ENCODE results near the gene MANBA.
"Not testable (repeated sequence)": the region's sequence is repeated elsewhere in the genome, so short reads cannot be mapped to it uniquely, and the experiment has no call there.

The MANBA gene

DNA sequence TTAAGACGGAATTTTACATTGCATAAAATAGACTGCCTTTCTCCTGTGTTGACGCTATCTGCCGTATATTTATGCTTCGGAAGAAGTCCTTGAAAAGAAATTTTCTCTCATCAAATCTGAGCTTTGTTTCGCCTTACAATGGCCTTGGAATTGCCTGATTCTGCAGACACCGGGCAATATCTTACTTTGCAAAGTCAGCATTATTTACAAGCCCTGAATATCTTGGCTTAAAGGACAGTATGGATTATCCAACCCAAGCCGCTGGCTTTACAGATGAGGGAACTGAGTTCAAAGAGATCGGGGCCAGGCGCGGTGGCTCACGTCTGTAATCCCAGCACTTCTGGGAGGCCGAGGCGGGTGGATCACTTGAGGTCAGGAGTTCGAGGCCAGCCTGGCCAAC lies 1.1 kb upstream of the MANBA start:
- DNase-seq (ENCODE audit: low read depth), result no peak

GRCh38 chr4:102761296-102761701 lies 531 bp upstream of the MANBA start:
- DNase-seq (ENCODE audit: low read depth), result peak; percentile 3

DNA sequence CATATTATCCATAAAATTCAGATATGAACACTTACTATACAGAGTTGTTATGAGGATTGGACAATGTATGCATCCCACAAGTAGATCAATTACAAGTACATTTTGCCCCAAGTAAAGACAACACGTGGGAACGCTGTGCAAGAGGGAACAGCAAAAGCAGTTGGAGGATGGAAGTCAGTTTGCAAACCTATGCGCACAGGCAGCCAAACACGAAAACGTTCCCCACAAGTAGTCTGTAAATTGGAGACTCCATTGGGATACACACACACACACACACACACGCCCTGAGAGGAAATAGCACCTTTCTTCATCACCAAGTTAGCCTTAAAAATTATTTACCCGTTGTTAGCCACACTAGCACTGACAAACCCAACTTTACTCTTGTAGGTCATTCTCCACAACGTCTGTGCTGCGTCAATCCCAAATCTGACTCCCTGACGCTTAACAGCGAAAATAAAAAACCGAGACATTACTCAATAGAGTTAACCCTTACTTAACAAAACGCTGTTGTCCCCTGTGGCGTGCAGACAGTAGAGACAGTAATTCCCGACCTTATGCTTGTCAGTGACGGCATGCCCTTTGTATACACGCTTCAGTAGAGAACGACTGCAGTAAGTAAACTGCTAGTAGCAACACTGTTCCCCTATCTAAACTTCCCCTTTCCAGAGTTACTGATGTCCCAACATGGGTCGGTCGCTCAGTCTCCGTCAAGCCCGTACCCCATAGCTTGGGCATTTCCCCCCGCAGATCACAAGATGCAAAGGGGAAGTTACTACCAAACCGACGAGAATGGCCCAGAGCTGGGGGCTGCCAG lies 730 bp downstream of the MANBA start:
- peak; percentile 1 for DNase-seq (ENCODE audit: low read depth)

DNA sequence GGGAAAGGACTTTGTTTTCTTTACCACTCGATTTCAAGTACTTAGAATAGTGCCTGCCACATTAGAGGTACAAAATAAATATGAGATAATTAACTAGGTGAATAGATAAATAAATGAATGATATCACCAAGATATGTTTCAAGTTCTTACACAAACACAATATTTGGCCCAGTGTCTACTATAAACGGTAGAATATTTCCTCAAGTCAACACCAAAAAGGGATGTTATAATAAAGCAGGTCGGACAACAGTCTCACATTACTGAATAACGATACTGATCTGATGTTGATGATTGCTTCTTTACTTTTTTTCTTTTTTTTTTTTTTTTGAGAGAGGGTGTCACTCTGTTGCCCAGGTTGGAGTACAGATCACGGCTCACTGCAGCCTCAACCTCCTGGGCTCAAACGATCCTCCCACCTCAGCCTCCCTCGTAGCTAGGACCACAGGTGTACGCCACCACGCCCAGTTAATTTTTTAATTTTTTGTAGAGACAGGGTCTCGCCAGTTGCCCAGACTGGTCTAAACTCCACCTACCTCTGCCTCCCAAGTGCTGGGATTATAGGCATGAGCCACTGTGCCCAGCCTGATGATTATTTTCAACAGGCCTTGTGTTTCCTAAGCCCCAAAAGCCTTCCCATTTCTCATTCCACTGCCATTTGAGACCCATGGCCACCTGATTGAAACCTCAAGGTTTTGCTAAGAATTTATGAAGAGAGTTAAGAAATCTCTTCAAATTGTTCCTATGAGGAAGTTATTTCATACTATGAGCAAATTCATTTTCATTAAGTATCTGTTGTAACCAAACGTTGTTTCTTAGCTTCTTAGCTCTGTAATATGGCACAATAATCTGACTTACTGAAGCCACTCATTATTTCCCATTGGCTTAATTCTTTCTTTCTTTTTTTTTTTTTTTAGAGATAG lies 2.3 kb downstream of the MANBA start:
- no peak for DNase-seq (ENCODE audit: low read depth)

DNA sequence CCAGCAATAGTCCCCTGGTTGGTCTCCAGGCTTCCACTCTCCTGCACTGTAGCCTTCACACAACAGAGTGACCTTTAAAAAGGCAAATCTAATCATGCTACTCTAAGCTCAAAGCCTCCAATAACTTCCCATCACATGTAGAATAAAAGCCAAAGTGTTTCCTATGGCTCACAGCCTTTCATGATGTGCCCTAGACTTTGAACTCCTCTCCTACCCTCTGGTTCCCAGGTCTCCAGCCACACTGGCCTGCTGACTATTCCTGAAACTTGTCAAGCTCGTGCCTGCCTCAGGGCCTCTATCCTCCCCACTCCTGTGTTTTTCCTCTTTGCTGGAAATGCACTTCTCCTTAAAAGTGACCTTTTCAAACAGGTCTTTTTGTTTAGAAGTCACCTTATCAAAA lies 3.1 kb downstream of the MANBA start:
- no peak for DNase-seq (ENCODE audit: low read depth)

DNA sequence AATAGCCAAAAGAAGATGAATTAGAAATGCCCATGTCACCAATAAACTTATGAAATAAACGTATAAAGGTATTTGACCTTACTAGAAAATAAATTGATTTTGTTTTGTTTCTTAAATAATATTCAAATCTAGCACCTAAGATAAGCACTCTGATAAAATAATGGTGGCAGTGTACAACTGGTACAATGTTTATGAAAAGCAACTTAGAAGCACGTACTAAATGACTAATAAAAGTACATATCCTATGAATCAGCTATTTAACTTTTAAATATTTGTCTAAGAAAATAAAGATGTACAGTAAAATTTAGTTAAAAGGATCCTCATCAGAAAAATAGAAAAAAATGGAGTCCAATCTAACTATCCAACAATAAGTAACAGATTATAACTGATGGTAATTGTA lies 6.7 kb downstream of the MANBA start:
- no peak for DNase-seq (ENCODE audit: low read depth)

DNA sequence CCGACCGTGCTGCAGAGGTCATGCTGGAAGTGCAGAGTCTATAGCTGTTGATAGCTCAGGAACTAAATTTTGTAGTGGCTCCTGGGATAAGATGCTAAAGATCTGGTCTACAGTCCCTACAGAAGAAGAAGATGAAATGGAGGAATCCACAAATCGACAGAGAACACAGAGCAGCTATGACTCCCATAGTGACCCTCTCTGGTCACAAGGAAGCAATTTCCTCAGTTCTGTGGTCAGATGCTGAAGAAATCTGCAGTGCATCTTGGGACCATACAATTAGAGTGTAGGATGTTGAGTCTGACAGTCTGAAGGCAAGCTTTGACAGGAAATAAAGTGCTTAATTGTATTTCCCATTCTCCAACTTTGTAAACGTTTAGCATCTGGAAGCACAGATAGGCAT lies 8.8 kb downstream of the MANBA start:
- no peak for DNase-seq (ENCODE audit: low read depth)

GRCh38 chr4:102743352-102743751 lies 17.4 kb downstream of the MANBA start:
- not testable (repeated sequence) for DNase-seq (ENCODE audit: low read depth)

DNA sequence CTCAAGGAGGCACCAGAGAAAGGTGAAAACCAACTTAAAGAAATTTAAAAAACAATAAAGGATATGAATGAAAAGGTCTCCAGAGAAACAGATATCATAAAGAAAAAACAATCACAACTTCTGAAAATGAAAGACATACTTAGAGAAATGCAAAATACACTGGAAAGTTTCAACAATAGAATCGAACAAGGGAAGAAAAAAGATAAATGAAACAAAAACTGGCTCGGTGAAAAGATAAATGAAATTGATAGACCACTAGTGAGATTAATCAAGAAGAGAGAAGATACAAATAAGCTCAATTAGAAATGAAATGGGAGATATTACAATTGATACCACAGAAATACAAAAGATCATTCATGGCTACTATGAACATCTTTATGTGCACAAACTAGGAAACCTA lies 22.0 kb downstream of the MANBA start:
- not testable (repeated sequence) for DNase-seq (ENCODE audit: low read depth)

- DNase-seq (ENCODE audit: low read depth), result no peak
Observed at GRCh38 chr4:102736636-102737549, 23.9 kb downstream of the MANBA start.

GRCh38 chr4:102735582-102735981 lies 25.2 kb downstream of the MANBA start:
- no peak for DNase-seq (ENCODE audit: low read depth)

DNA sequence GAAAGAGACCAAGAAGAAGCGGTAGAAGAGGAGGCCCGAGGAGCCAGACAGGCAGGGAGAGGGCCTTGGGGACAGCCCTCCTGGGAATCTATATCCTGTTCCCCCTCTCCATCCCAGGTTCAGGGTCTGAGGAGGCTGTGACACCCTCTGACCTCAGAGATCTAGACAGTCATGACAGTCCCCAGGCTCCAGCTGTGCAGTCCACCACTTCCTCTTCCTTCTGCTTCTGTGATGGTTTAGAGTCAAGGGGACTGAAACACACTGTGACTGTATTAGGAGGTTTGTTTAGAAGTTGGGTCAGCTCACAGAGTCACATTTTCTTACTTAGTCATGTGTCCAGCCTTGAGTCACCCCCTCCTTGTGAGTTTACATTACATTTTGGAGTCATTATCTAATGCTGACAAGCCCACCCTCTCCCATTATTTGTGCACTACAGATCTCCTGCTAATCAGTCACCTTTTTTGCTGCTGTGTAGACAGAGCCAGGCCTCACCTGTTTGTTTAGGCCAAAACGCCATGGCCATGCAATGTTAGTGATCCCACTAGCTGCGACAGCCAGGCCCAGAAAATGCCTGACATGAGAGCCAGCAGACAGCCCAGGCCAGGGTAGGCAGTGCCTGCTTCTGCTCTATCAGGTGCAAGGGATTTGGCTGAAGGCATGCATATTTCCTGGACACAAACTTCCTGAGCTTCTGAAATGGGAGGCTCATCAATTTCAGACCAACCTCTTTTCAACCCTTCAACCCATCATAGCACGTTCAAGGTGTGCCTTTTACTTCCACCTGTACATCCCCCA lies 26.0 kb downstream of the MANBA start:
- no peak for DNase-seq (ENCODE audit: low read depth)

GRCh38 chr4:102734116-102734515 lies 26.7 kb downstream of the MANBA start:
- DNase-seq (ENCODE audit: low read depth), result no peak

- no peak for DNase-seq (ENCODE audit: low read depth)
Observed at GRCh38 chr4:102733084-102733483, 27.7 kb downstream of the MANBA start.

DNA sequence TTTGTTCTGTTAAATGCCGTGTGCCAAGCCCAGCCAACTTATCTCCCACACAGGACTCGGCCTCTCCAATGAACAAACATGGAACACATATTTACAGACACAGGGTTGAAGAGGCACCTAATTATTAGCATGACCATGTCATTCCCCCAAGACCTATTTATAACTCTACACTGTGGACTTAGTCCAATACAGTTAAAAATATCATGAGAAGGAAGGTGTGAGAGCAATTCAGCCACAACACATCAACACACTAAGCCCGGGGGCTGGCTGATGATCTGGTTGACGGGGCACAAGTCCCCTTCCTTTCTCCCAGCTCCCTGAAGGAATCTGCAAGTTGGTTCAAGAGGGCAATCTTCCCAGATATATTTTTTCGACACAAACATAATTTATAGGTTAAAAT lies 28.1 kb downstream of the MANBA start:
- DNase-seq (ENCODE audit: low read depth), result no peak

DNA sequence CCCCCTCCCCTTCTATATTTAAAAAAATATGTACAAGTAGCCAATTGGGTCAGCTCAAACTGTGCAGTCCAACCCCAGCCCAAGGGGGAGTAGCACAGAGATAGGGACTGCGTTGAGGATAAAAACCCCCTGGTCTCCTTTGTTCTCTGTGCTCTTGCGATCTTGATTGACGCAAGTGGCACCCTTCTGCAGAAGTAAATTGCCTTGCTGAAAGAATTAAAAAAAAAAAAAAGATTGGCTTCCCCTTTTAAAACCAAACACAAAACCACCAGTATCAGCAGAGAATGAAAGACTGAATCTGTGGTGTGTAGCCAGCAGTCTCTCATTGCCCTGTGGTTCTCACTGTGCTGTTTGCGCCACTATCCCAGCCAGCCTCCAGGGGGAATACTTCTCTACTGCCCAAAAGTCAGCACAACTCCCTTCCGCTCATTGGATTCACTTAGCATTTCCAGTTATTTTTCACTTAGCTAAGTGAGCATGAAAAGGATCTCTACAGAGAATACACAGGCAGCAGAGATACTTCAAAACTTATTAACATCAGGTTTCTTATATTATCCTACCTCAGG lies 29.7 kb downstream of the MANBA start:
- no peak for DNase-seq (ENCODE audit: low read depth)

DNA sequence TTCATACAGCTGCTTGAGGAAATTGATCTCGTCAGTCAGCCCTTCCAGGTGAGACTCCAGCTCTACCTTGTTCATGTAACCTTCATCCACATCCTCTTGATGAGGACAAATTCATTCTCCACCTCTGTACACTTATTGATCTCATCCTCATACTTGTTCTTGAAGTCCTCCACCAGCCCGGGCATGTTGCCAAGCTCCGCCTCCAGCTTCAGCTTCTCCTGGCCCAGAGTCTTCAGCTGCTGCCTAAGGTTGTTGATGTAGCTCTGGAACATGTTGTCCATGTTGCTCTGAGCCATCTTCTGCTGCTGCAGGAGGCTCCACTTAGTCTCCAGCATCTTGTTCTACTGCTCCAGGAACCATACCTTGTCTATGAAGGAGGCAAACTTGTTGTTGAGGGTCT lies 31.3 kb downstream of the MANBA start:
- not testable (repeated sequence) for DNase-seq (ENCODE audit: low read depth)

DNA sequence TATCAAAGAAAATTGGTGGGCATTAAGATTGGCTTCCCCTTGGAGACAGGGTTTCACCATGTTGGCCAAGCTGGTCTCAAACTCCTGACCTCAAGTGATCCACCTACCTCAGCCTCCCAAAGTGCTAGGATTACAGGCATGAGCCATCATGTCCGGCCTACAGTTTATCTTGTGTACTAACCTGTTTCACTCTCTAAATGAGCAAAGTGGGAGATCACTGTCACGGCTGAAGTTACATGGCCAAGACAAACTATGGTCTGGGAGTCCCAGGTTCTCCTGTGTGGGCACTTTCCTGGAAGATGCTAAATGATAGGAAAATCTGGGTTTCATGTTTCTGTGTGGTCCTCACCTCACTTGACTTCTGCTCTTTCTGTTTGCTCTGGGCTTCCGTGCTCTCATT lies 33.8 kb downstream of the MANBA start:
- not testable (repeated sequence) for DNase-seq (ENCODE audit: low read depth)

DNA sequence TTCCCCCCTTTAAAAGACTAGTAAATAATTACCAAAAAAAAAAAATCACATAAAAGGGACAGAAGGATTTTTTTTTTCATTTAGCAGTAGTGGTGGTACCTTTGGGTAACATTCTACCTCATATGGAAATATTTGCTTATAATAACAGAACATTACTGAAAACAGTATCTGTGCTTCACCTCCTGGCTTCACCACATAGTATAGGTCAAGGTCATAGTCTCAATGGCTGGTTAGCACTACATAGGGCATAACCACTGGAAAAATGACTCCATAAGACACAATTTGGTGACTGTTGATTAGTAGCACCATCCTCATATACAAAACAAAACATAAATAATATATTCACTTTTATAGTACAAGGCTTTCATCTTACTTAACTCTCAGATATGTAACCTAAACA lies 34.7 kb downstream of the MANBA start:
- DNase-seq (ENCODE audit: low read depth), result no peak

DNA sequence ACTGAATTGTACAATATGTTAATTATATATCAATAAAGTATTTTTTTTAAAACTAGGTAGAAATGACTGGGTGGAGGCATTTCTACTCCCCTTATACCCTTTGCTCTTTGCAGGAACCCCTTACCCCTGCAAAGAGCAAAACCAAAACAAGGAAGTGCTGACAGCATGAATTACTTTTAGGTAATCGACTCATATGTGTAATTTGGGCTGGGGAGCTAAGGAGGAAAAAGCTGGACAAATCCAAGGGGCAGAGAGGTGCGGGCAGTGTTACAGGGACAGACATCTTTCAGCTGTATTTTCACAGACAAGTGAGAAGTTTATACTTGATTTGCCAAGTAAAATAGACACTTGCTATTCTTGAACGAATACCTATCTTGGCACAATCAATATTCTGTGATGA lies 35.5 kb downstream of the MANBA start:
- no peak for DNase-seq (ENCODE audit: low read depth)

- DNase-seq (ENCODE audit: low read depth), result no peak
Observed at GRCh38 chr4:102723511-102723910, 37.3 kb downstream of the MANBA start.

Data from activated T-cell treated with anti-CD3 and anti-CD28 coated beads for 24 hours (primary cell).